Glutamatergic neuron (in vitro differentiated cells): ENCODE data around the gene TMEM253. TPM values are rescaled to one million over a fixed set of nuclear protein-coding genes. Genes with fewer than 3 reads are reported as not detected.

Experiments used
- DNase-seq: peaks from one replicate; pipeline ENCODE4 v3.0.0; 2022
- H3K27ac Mint-ChIP-seq: one replicate; pipeline ENCODE4 v1.8.0; 2020; ENCODE audit warnings: mild to moderate bottlenecking, mixed read lengths, inconsistent platforms; ENCODE audit not compliant: unreplicated experiment
- H3K27me3 Mint-ChIP-seq: one replicate; pipeline ENCODE4 v1.8.0; 2020; ENCODE audit warnings: mild to moderate bottlenecking, moderate library complexity, mixed read lengths, inconsistent platforms; ENCODE audit not compliant: unreplicated experiment
- H3K36me3 Mint-ChIP-seq: one replicate; pipeline ENCODE4 v1.8.0; 2020; ENCODE audit warnings: mild to moderate bottlenecking, mixed read lengths, inconsistent platforms; ENCODE audit not compliant: unreplicated experiment
- H3K4me1 Mint-ChIP-seq: one replicate; pipeline ENCODE4 v1.8.0; 2020; ENCODE audit warnings: mild to moderate bottlenecking, low read depth, mixed read lengths, inconsistent platforms; ENCODE audit not compliant: unreplicated experiment
- H3K4me3 Mint-ChIP-seq: one replicate; pipeline ENCODE4 v1.8.0; 2020; ENCODE audit warnings: mild to moderate bottlenecking, mixed read lengths, inconsistent platforms; ENCODE audit not compliant: unreplicated experiment
- H3K9me3 Mint-ChIP-seq: one replicate; pipeline ENCODE4 v1.8.0; 2020; ENCODE audit warnings: mild to moderate bottlenecking, moderate library complexity, mixed read lengths, inconsistent platforms; ENCODE audit not compliant: unreplicated experiment
- CTCF ChIP-seq: fragments of 200-600 bp; sonication (generic); IDR thresholded peaks from one replicate; pipeline ENCODE4 v1.5.0; 2021; ENCODE audit not compliant: partially characterized antibody, unreplicated experiment
- total RNA-seq: library from RNA; stranded (reverse); fragmentation: NEBNext Ultra II Directional; extraction: Animal tissue kit (Norgen Biotek cat#: 25700); gene quantifications from one replicate; pipeline ENCODE4 v1.2.1, GENCODE V29; 2021; ENCODE audit not compliant: unreplicated experiment

The TMEM253 gene
- total RNA-seq, 1 donor from 2014 or later, result 0.64 TPM

GRCh38 chr14:21059842-21060613, 40.8 kb upstream of the TMEM253 start:
- DNase-seq, result no peak
- no peaks in the 10 kb centered on the region for H3K4me1 Mint-ChIP-seq
- no peak for TF ChIP-seq CTCF
- H3K27me3 Mint-ChIP-seq, result no peaks in the 10 kb centered on the region
- H3K36me3 Mint-ChIP-seq, result no peaks in the 10 kb centered on the region
- no peak overlapping the region for H3K4me3 Mint-ChIP-seq
- H3K9me3 Mint-ChIP-seq, result no peaks in the 10 kb centered on the region
- H3K27ac Mint-ChIP-seq, result no peak overlapping the region

DNA sequence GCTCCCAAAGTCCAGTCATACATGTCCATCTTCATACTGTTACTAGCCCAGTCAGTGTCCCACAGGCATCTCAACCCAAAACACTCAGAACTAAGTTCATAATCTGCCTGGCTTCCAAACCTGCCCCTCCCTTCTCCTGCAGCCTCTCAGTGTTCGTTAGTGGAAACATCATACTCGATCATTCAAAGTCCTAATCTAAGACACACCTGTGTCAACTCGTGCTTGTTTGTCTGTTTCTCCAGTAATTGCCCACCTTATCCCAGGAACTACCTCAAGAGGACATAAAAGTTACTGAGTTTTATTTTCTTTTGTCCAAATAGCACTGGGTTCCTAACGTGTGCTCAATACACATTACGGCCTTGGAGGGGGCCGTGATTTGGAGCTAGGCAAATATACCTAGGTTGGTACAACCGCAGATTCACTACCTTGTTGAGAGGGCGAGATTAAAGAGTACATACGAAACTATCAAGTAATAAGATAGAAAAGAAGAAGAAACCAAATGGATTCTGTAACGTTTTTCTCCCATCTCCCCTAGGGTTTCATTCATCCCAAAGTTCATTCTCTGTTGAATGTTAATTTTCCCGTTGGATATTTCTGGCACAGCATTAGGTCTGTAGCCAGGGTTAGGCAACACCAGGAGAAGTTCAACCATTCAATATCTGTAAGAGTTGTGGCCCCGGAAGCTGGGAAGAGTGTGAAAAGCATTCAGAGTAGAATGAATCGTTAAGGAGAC, 40.1 kb upstream of the TMEM253 start:
- H3K4me3 Mint-ChIP-seq, result no peak overlapping the region
- DNase-seq, result no peak

DNA sequence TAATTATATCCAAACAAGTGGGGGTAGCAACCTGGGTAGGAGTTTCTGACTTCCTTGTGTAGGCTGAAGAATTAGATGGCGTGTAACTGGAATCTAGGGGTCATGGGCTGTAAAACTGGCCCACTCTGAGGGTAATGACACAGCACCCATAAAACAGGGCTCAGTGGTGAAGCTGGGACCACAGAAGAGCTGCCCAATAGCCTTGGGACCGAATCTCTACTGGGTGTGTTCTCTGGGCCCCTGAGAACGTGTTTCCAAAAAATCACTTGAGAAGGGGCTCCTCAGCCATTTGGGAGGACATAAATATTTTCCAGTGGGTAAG, 39.6 kb upstream of the TMEM253 start:
- no peaks in the 10 kb centered on the region for H3K27me3 Mint-ChIP-seq
- H3K9me3 Mint-ChIP-seq, result no peaks in the 10 kb centered on the region
- H3K4me3 Mint-ChIP-seq, result no peak overlapping the region
- no peak overlapping the region for H3K27ac Mint-ChIP-seq
- no peaks in the 10 kb centered on the region for H3K36me3 Mint-ChIP-seq
- no peaks in the 10 kb centered on the region for H3K4me1 Mint-ChIP-seq
- TF ChIP-seq CTCF, result no peak
- DNase-seq, result no peak

More for the DNA sequence above, 40.1 kb upstream of the TMEM253 start:
- H3K9me3 Mint-ChIP-seq, result no peaks in the 10 kb centered on the region
- H3K36me3 Mint-ChIP-seq, result no peaks in the 10 kb centered on the region
- TF ChIP-seq CTCF, result no peak
- H3K27me3 Mint-ChIP-seq, result no peaks in the 10 kb centered on the region
- H3K27ac Mint-ChIP-seq, result no peak overlapping the region
- no peaks in the 10 kb centered on the region for H3K4me1 Mint-ChIP-seq

GRCh38 chr14:21063479-21063878, 37.4 kb upstream of the TMEM253 start:
- no peak for TF ChIP-seq CTCF
- H3K4me1 Mint-ChIP-seq, result peaks cover under 1% of the 10 kb centered on the region
- no peaks in the 10 kb centered on the region for H3K36me3 Mint-ChIP-seq
- peaks cover 2% of the 10 kb centered on the region for H3K27me3 Mint-ChIP-seq
- peaks cover 7% of the 10 kb centered on the region for H3K9me3 Mint-ChIP-seq
- DNase-seq, result no peak
- no peak overlapping the region for H3K27ac Mint-ChIP-seq
- no peak overlapping the region for H3K4me3 Mint-ChIP-seq
